H9 (cell line): ENCODE measurements around the gene ADCY5. TPM values are rescaled to one million over a fixed set of nuclear protein-coding genes. Genes with fewer than 3 reads are reported as not detected.

Experiments used
- DNase-seq: peaks from one replicate; pipeline ENCODE4 v3.0.0-alpha.2; 2017
- H2AFZ ChIP-seq: one replicate; pipeline ENCODE4 v1.6.1; 2013; ENCODE audit warnings: mild to moderate bottlenecking, low read length, control low read depth, moderate library complexity
- H2AK5ac ChIP-seq: 2 replicates; pipeline ENCODE4 v1.6.1; 2013; ENCODE audit warnings: low read length, control low read depth, mixed read lengths; ENCODE audit not compliant: insufficient read length
- H2BK120ac ChIP-seq: one replicate; pipeline ENCODE4 v1.6.1; 2013; ENCODE audit warnings: low read depth, mild to moderate bottlenecking, low read length, control low read depth, inconsistent platforms; ENCODE audit not compliant: poor library complexity, severe bottlenecking
- H2BK12ac ChIP-seq: 2 replicates; pipeline ENCODE4 v1.6.1; 2013; ENCODE audit warnings: low read length, control low read depth, mixed read lengths, low read depth; ENCODE audit not compliant: insufficient read length
- H2BK15ac ChIP-seq: 2 replicates; pipeline ENCODE4 v1.6.1; 2013; ENCODE audit warnings: low read depth, low read length, control low read depth
- H2BK20ac ChIP-seq: one replicate; pipeline ENCODE4 v1.6.1; 2013; ENCODE audit warnings: low read depth, mild to moderate bottlenecking, low read length, control low read depth, inconsistent platforms; ENCODE audit not compliant: poor library complexity, severe bottlenecking
- H2BK5ac ChIP-seq: 2 replicates; pipeline ENCODE4 v1.6.1; 2013; ENCODE audit warnings: low read length, control low read depth, mixed read lengths; ENCODE audit not compliant: insufficient read length
- H3K14ac ChIP-seq: 2 replicates; pipeline ENCODE4 v1.6.1; 2013; ENCODE audit warnings: low read length, control low read depth; ENCODE audit not compliant: insufficient read depth
- H3K18ac ChIP-seq: 2 replicates; pipeline ENCODE4 v1.6.1; 2013; ENCODE audit warnings: low read depth, mild to moderate bottlenecking, mixed read lengths, low read length, control low read depth; ENCODE audit not compliant: insufficient read length
- H3K23ac ChIP-seq: 2 replicates; pipeline ENCODE4 v1.6.1; 2013; ENCODE audit warnings: low read length, control low read depth, mixed read lengths, low read depth; ENCODE audit not compliant: insufficient read length
- H3K23me2 ChIP-seq: 2 replicates; pipeline ENCODE4 v1.6.1; 2013; ENCODE audit warnings: low read depth, mild to moderate bottlenecking, mixed read lengths, low read length, control low read depth; ENCODE audit not compliant: insufficient read length, poor library complexity, severe bottlenecking
- H3K27ac ChIP-seq: 2 replicates; pipeline ENCODE4 v1.5.1; 2013; ENCODE audit warnings: low read length, control low read depth, mixed read lengths, low read depth; ENCODE audit not compliant: insufficient read length
- H3K27me3 ChIP-seq: 2 replicates; pipeline ENCODE4 v1.6.1; 2013; ENCODE audit warnings: low read length, control low read depth, inconsistent platforms; ENCODE audit not compliant: insufficient read depth
- H3K4ac ChIP-seq: 2 replicates; pipeline ENCODE4 v1.6.1; 2013; ENCODE audit warnings: low read depth, mild to moderate bottlenecking, control low read depth, inconsistent platforms, low read length, moderate library complexity
- H3K4me1 ChIP-seq: 2 replicates; pipeline ENCODE4 v1.6.1; 2013; ENCODE audit warnings: low read length, control low read depth, inconsistent platforms; ENCODE audit not compliant: insufficient read depth
- H3K4me2 ChIP-seq: 2 replicates; pipeline ENCODE4 v1.6.1; 2013; ENCODE audit warnings: low read length, control low read depth, mixed read lengths; ENCODE audit not compliant: insufficient read length, insufficient read depth
- H3K56ac ChIP-seq: 2 replicates; pipeline ENCODE4 v1.6.1; 2013; ENCODE audit warnings: low read depth, mild to moderate bottlenecking, mixed read lengths, low read length, control low read depth; ENCODE audit not compliant: insufficient read length
- H3K79me1 ChIP-seq: 2 replicates; pipeline ENCODE4 v1.6.1; 2013; ENCODE audit warnings: low read depth, mild to moderate bottlenecking, moderate library complexity, low read length, control low read depth, inconsistent platforms; ENCODE audit not compliant: insufficient read depth, poor library complexity, severe bottlenecking
- H3K79me2 ChIP-seq: 2 replicates; pipeline ENCODE4 v1.6.1; 2013; ENCODE audit warnings: low read length, control low read depth, inconsistent platforms; ENCODE audit not compliant: insufficient read depth
- H3K9ac ChIP-seq: 2 replicates; pipeline ENCODE4 v1.6.1; 2013; ENCODE audit warnings: low read length, control low read depth, mixed read lengths; ENCODE audit not compliant: insufficient read length; ENCODE audit errors: extremely low read depth
- H3K9me3 ChIP-seq: one replicate; pipeline ENCODE4 v1.6.1; 2013; ENCODE audit warnings: low read depth, low read length, inconsistent platforms; ENCODE audit not compliant: control insufficient read depth
- H3T11ph ChIP-seq: one replicate; pipeline ENCODE4 v1.6.1; 2013; ENCODE audit warnings: mild to moderate bottlenecking, low read length, control low read depth, inconsistent platforms
- H4K20me1 ChIP-seq: one replicate; pipeline ENCODE4 v1.6.1; 2013; ENCODE audit not compliant: control insufficient read depth, insufficient read length, insufficient read depth
- H4K5ac ChIP-seq: 2 replicates; pipeline ENCODE4 v1.6.1; 2013; ENCODE audit warnings: low read depth, mild to moderate bottlenecking, mixed read lengths, low read length, control low read depth; ENCODE audit not compliant: insufficient read length
- H4K8ac ChIP-seq: replicated peaks from 2 replicates; pipeline ENCODE4 v1.6.1; 2013; ENCODE audit warnings: low read length, control low read depth, mixed read lengths, low read depth; ENCODE audit not compliant: insufficient read length
- H4K91ac ChIP-seq: 2 replicates; pipeline ENCODE4 v1.6.1; 2013; ENCODE audit warnings: low read depth, mild to moderate bottlenecking, moderate library complexity, mixed read lengths, low read length, control low read depth; ENCODE audit not compliant: insufficient read length
- H3K27ac Mint-ChIP-seq, 3 experiments: 2 replicates in 2 of 3; 3 replicates in 1 of 3; pipeline ENCODE4 v1.8.0; 2020 to 2021; ENCODE audit warnings: mixed read lengths in 3 of 3, mild to moderate bottlenecking in 1 of 3, moderate library complexity in 1 of 3
- H3K27me3 Mint-ChIP-seq: 2 replicates; pipeline ENCODE4 v1.8.0; 2021; ENCODE audit warnings: low read depth, mild to moderate bottlenecking, moderate library complexity, mixed read lengths
- H3K36me3 Mint-ChIP-seq, 3 experiments: 2 replicates in 2 of 3; 3 replicates in 1 of 3; pipeline ENCODE4 v1.8.0; 2020 to 2021; ENCODE audit warnings: low read depth in 3 of 3, mixed read lengths in 3 of 3; ENCODE audit not compliant: insufficient read depth in 1 of 3
- H3K4me1 Mint-ChIP-seq, 2 experiments: 2 replicates each; pipeline ENCODE4 v1.8.0; 2020; ENCODE audit warnings: mixed read lengths in 2 of 2
- H3K4me3 Mint-ChIP-seq, 2 experiments: 2 replicates in 1 of 2; 3 replicates in 1 of 2; pipeline ENCODE4 v1.8.0; 2020 to 2021; ENCODE audit warnings: mild to moderate bottlenecking in 2 of 2, mixed read lengths in 2 of 2, moderate library complexity in 1 of 2
- H3K9me3 Mint-ChIP-seq, 2 experiments: 2 replicates in 1 of 2; 3 replicates in 1 of 2; pipeline ENCODE4 v1.8.0; 2020; ENCODE audit warnings: mild to moderate bottlenecking in 2 of 2, mixed read lengths in 2 of 2, moderate library complexity in 1 of 2
- CTCF ChIP-seq: fragments of 200-600 bp; sonication (generic); conservative IDR thresholded peaks from 3 replicates; pipeline ENCODE4 v1.8.0; 2021; ENCODE audit warnings: antibody characterized with exemption, mild to moderate bottlenecking
- WGBS: extraction: QIAGEN DNeasy Blood & Tissue Kit; methylation state at CpG from one replicate; pipeline ENCODE4 v1.1.7; 2013; ENCODE audit warnings: missing lambda C conversion rate, low lambda C conversion rate, mixed read lengths; ENCODE audit not compliant: insufficient read length; ENCODE audit errors: extremely low coverage; 5-methylcytosine and 5-hydroxymethylcytosine counted together
- total RNA-seq: library from RNA; stranded (reverse); gene quantifications from 2 replicates; pipeline ENCODE4 v1.2.1, GENCODE V29; 2021

Gene ADCY5
- total RNA-seq, 1 experiment from 2014 or later, result 5.0 TPM

GRCh38 chr3:123430266-123430665 lies 18.6 kb downstream of the ADCY5 start:
- H2BK120ac ChIP-seq, result no peak overlapping the region
- no peaks in the 10 kb centered on the region for H3K9me3 ChIP-seq
- H3K4me1 ChIP-seq, result no peaks in the 10 kb centered on the region
- no peak overlapping the region for H2AK5ac ChIP-seq
- no peak overlapping the region for H3K4ac ChIP-seq
- H2BK15ac ChIP-seq, result no peak overlapping the region
- no peak overlapping the region for H2BK12ac ChIP-seq
- 0 out of 2 replicates have a peak overlapping the region, but pooled peaks have one; percentile 26 for H3K14ac ChIP-seq
- DNase-seq, result no peak
- H4K8ac ChIP-seq, result no peak overlapping the region
- no peak overlapping the region for H3K56ac ChIP-seq
- no peak overlapping the region for H2BK20ac ChIP-seq
- H3K27ac ChIP-seq, result no peak overlapping the region
- no peak overlapping the region for H4K91ac ChIP-seq
- no peak overlapping the region for H2AFZ ChIP-seq
- peaks cover 7% of the 10 kb centered on the region for H3K27me3 Mint-ChIP-seq
- no peak overlapping the region for H3K18ac ChIP-seq
- no peak overlapping the region for H2BK5ac ChIP-seq
- no peak overlapping the region for H3K9ac ChIP-seq
- no peaks in the 10 kb centered on the region for H3K23me2 ChIP-seq
- no peak overlapping the region for H3K4me2 ChIP-seq
- H3K23ac ChIP-seq, result no peak overlapping the region
- no peak overlapping the region for H4K5ac ChIP-seq
- no peaks in the 10 kb centered on the region for H3K79me2 ChIP-seq
- no peaks in the 10 kb centered on the region for H4K20me1 ChIP-seq
- H3K27me3 ChIP-seq, result no peaks in the 10 kb centered on the region
- no peak overlapping the region for H3K4me3 Mint-ChIP-seq
- no peak overlapping the region for H3T11ph ChIP-seq
- peak overlapping the region in 1 of 3 experiments; percentile 85; a peak in 1 of 7 replicates for H3K27ac Mint-ChIP-seq
- H3K9me3 Mint-ChIP-seq, result no peaks in the 10 kb centered on the region
- H3K36me3 Mint-ChIP-seq, result no peaks in the 10 kb centered on the region
- peaks cover 2% of the 10 kb centered on the region in 2 experiments; a peak in 2 of 4 replicates for H3K4me1 Mint-ChIP-seq
- no peak for TF ChIP-seq CTCF
- H3K79me1 ChIP-seq, result no peaks in the 10 kb centered on the region
- no CpG with 5 or more reads among the region's 11 CpGs for WGBS
